T-helper 17 cell (primary cell): ENCODE results near the gene WWC1. TPM values are rescaled to one million over a fixed set of nuclear protein-coding genes. Genes with fewer than 3 reads are reported as not detected.

Experiments used
- ATAC-seq: fragments of 150-1000 bp; cut with Tn5 transposase; 2 replicates; pipeline ENCODE4 v1.10.0; 2021; ENCODE audit warnings: mild to moderate bottlenecking, moderate library complexity
- DNase-seq, 3 donors: peaks; one replicate each; pipeline versions ENCODE4 v3.0.0 to v3.0.0-alpha.2; 2020 to 2021
- H3K9me3 ChIP-seq: one replicate; pipeline ENCODE4 v1.7.0; 2013; ENCODE audit warnings: low read length, mild to moderate bottlenecking; ENCODE audit not compliant: control insufficient read depth, poor library complexity, severe bottlenecking
- H3K27ac Mint-ChIP-seq: one replicate; pipeline ENCODE4 v1.8.0; 2022; ENCODE audit warnings: mild to moderate bottlenecking, moderate library complexity, mixed read lengths
- H3K27me3 Mint-ChIP-seq: one replicate; pipeline ENCODE4 v1.8.0; 2022; ENCODE audit warnings: mixed read lengths
- H3K36me3 Mint-ChIP-seq: one replicate; pipeline ENCODE4 v1.8.0; 2022; ENCODE audit warnings: low read depth, mixed read lengths
- H3K4me1 Mint-ChIP-seq: one replicate; pipeline ENCODE4 v1.8.0; 2022; ENCODE audit warnings: mild to moderate bottlenecking, mixed read lengths
- H3K4me3 Mint-ChIP-seq: one replicate; pipeline ENCODE4 v1.8.0; 2022; ENCODE audit warnings: mild to moderate bottlenecking, moderate library complexity, mixed read lengths
- total RNA-seq, 4 donors: library from RNA in 2 of 4; stranded (reverse) in 2 of 4; gene quantifications; one replicate each; pipeline ENCODE4 v1.2.3 and lab custom pipeline; 2022 to 2026

The WWC1 gene
- total RNA-seq, 2 donors from 2014 or later = 5.4 TPM

- Mint-ChIP-seq H3K27ac (no peak overlapping the region), H3K27me3 (no peaks in the 10 kb centered on the region), H3K36me3 (no peaks in the 10 kb centered on the region), H3K4me1 (peaks cover 2% of the 10 kb centered on the region), H3K4me3 (no peak overlapping the region)
- ATAC-seq (no peak), DNase-seq (no peak)
- H3K9me3 ChIP-seq = no peaks in the 10 kb centered on the region
Measured at GRCh38 chr5:168356592-168356991, 65.1 kb downstream of the WWC1 start.

- DNase-seq = no peak
- no peaks in the 10 kb centered on the region for H3K27me3 Mint-ChIP-seq
- no peak overlapping the region for H3K4me3 Mint-ChIP-seq
- ATAC-seq = no peak
- H3K36me3 Mint-ChIP-seq = no peaks in the 10 kb centered on the region
- H3K27ac Mint-ChIP-seq = no peak overlapping the region
- H3K4me1 Mint-ChIP-seq = peaks cover 2% of the 10 kb centered on the region
- no peaks in the 10 kb centered on the region for H3K9me3 ChIP-seq
Measured at GRCh38 chr5:168357876-168358275, 66.4 kb downstream of the WWC1 start.

GRCh38 chr5:168359820-168360460 is 68.5 kb downstream of the WWC1 start:
- no peak for ATAC-seq
- H3K27ac Mint-ChIP-seq = no peak overlapping the region
- DNase-seq = no peak
- H3K4me1 Mint-ChIP-seq = peaks cover 3% of the 10 kb centered on the region
- no peak overlapping the region for H3K4me3 Mint-ChIP-seq
- H3K36me3 Mint-ChIP-seq = no peaks in the 10 kb centered on the region
- no peaks in the 10 kb centered on the region for H3K27me3 Mint-ChIP-seq
- no peaks in the 10 kb centered on the region for H3K9me3 ChIP-seq

- ATAC-seq = no peak
- H3K4me1 Mint-ChIP-seq = peaks cover 5% of the 10 kb centered on the region
- H3K27me3 Mint-ChIP-seq = no peaks in the 10 kb centered on the region
- no peaks in the 10 kb centered on the region for H3K9me3 ChIP-seq
- H3K36me3 Mint-ChIP-seq = no peaks in the 10 kb centered on the region
- no peak overlapping the region for H3K4me3 Mint-ChIP-seq
- H3K27ac Mint-ChIP-seq = no peak overlapping the region
- no peak for DNase-seq
Measured at GRCh38 chr5:168360521-168361285, 69.3 kb downstream of the WWC1 start.

- no peak for ATAC-seq
- Mint-ChIP-seq H3K36me3 (no peaks in the 10 kb centered on the region), H3K27ac (no peak overlapping the region)
Measured at GRCh38 chr5:168362097-168362885, 70.8 kb downstream of the WWC1 start.

GRCh38 chr5:168364151-168364661 is 72.8 kb downstream of the WWC1 start:
- peaks cover 5% of the 10 kb centered on the region for H3K4me1 Mint-ChIP-seq
- no peak overlapping the region for H3K27ac Mint-ChIP-seq
- H3K4me3 Mint-ChIP-seq = no peak overlapping the region
- H3K9me3 ChIP-seq = no peaks in the 10 kb centered on the region
- ATAC-seq (no peak), DNase-seq (no peak)
- no peaks in the 10 kb centered on the region for H3K27me3 Mint-ChIP-seq
- H3K36me3 Mint-ChIP-seq = no peaks in the 10 kb centered on the region

More at GRCh38 chr5:168362097-168362885, 70.8 kb downstream of the WWC1 start:
- no peak for DNase-seq
- peaks cover 5% of the 10 kb centered on the region for H3K4me1 Mint-ChIP-seq
- no peaks in the 10 kb centered on the region for H3K27me3 Mint-ChIP-seq
- H3K9me3 ChIP-seq = no peaks in the 10 kb centered on the region
- no peak overlapping the region for H3K4me3 Mint-ChIP-seq

GRCh38 chr5:168364750-168365550 is 73.5 kb downstream of the WWC1 start:
- no peak for ATAC-seq
- H3K4me1 Mint-ChIP-seq = peaks cover 5% of the 10 kb centered on the region

GRCh38 chr5:168365581-168366081 is 74.2 kb downstream of the WWC1 start:
- no peaks in the 10 kb centered on the region for H3K9me3 ChIP-seq
- Mint-ChIP-seq H3K27ac (no peak overlapping the region), H3K4me3 (no peak overlapping the region), H3K4me1 (peaks cover 5% of the 10 kb centered on the region), H3K27me3 (no peaks in the 10 kb centered on the region), H3K36me3 (no peaks in the 10 kb centered on the region)
- ATAC-seq (no peak), DNase-seq (no peak)

More at GRCh38 chr5:168364750-168365550, 73.5 kb downstream of the WWC1 start:
- Mint-ChIP-seq H3K36me3 (no peaks in the 10 kb centered on the region), H3K4me3 (no peak overlapping the region), H3K27me3 (no peaks in the 10 kb centered on the region), H3K27ac (peak overlapping the region; percentile 29)
- no peak for DNase-seq
- H3K9me3 ChIP-seq = no peaks in the 10 kb centered on the region

- no peaks in the 10 kb centered on the region for H3K9me3 ChIP-seq
- DNase-seq (no peak), ATAC-seq (no peak)
- Mint-ChIP-seq H3K4me3 (no peak overlapping the region), H3K27ac (no peak overlapping the region), H3K4me1 (peaks cover 5% of the 10 kb centered on the region), H3K36me3 (no peaks in the 10 kb centered on the region), H3K27me3 (no peaks in the 10 kb centered on the region)
Measured at GRCh38 chr5:168366116-168366515, 74.7 kb downstream of the WWC1 start.

- no peak overlapping the region for H3K27ac Mint-ChIP-seq
- no peaks in the 10 kb centered on the region for H3K36me3 Mint-ChIP-seq
Measured at GRCh38 chr5:168368854-168369253, 77.4 kb downstream of the WWC1 start.

GRCh38 chr5:168370831-168371230 is 79.4 kb downstream of the WWC1 start:
- Mint-ChIP-seq H3K36me3 (no peaks in the 10 kb centered on the region), H3K27ac (no peak overlapping the region), H3K4me1 (no peaks in the 10 kb centered on the region), H3K27me3 (no peaks in the 10 kb centered on the region), H3K4me3 (no peak overlapping the region)
- no peaks in the 10 kb centered on the region for H3K9me3 ChIP-seq
- DNase-seq (no peak), ATAC-seq (no peak)

More at GRCh38 chr5:168368854-168369253, 77.4 kb downstream of the WWC1 start:
- Mint-ChIP-seq H3K27me3 (no peaks in the 10 kb centered on the region), H3K4me3 (no peak overlapping the region), H3K4me1 (peaks cover 5% of the 10 kb centered on the region)
- no peak for ATAC-seq
- no peak for DNase-seq
- H3K9me3 ChIP-seq = no peaks in the 10 kb centered on the region

- no peaks in the 10 kb centered on the region for H3K27me3 Mint-ChIP-seq
- H3K9me3 ChIP-seq = no peaks in the 10 kb centered on the region
- DNase-seq = no peak
- peaks cover 9% of the 10 kb centered on the region for H3K4me1 Mint-ChIP-seq
- H3K27ac Mint-ChIP-seq = no peak overlapping the region
- H3K4me3 Mint-ChIP-seq = no peak overlapping the region
- no peak for ATAC-seq
- H3K36me3 Mint-ChIP-seq = no peaks in the 10 kb centered on the region
Measured at GRCh38 chr5:168372356-168372946, 81.0 kb downstream of the WWC1 start.
